Frontal cortex (tissue), 4 donors: Measurements from ENCODE around the gene RAD51D. TPM values are rescaled to one million over a fixed set of nuclear protein-coding genes. Genes with fewer than 3 reads are reported as not detected.
"Not testable (repeated sequence)": the region's sequence is repeated elsewhere in the genome, so short reads cannot be mapped to it uniquely, and the experiment has no call there.

Experiments
- DNase-seq, 2 donors: peaks; one replicate each; pipeline ENCODE4 v3.0.0; 2012; ENCODE audit warnings: low spot score in 2 of 2
- FAIRE-seq: peaks from 2 replicates; lab custom pipeline; 2012; peaks lifted over from hg19 to GRCh38; lab: Jason Lieb, UNC
- small RNA-seq: library from RNA; depleted of rRNA; stranded (forward); fragments of <200 nt; gene quantifications from one replicate; pipeline ENCODE3, GENCODE V24; 2014
- total RNA-seq: library from RNA; depleted of rRNA; stranded (reverse); fragments of >200 nt; gene quantifications from one replicate; pipeline ENCODE4 v1.2.3, GENCODE V29; 2014
- donor health status: control.
- donor health status: control.
- donor health status: control.

Gene RAD51D
- total RNA-seq, 1 donor from 2014 or later: 9.8 TPM

- DNase-seq: no peak
- FAIRE-seq: no peak
These were observed 72.8 kb downstream of the RAD51D start for GRCh38 chr17:35046740-35047283.

GRCh38 chr17:35046245-35046644 lies 73.4 kb downstream of the RAD51D start:
- FAIRE-seq (no peak), DNase-seq (no peak)

GRCh38 chr17:35045458-35045979 lies 74.1 kb downstream of the RAD51D start:
- not testable (repeated sequence) for FAIRE-seq, DNase-seq

DNA sequence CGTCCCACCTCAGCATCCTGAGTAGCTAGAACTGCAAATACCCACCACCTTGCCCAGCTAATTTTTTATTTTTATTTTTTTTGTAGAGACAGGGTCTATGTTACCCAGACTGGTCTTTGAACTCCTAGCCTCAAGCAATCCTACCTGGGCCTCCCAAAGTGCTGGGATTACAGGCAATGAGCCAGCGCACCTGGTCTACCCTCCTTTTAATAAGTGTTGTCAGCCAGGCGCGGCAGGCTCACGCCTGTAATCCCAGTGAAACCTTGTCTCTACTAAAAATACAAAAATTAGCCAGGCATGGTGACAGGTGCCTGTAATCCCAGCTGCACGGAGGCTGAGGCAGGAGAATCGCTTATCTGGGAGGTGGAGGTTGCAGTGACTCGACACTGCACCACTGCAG lies 75.5 kb downstream of the RAD51D start:
- DNase-seq: no peak
- FAIRE-seq: no peak

Small RNA genes lying within 50 kb of the gene (small RNA-seq; reads per million reads assigned to genes)
- gene AC004223.1 (not detected), gene RNU6-840P (not detected)

Other genes with a start within 250 kb of the RAD51D start
- 2.9 TPM for gene CCT6B, start 158.4 kb downstream of the RAD51D start, total RNA-seq
- gene ZNF830, start 158.3 kb downstream of the RAD51D start, total RNA-seq: 22.8 TPM
- gene LIG3, start 139.3 kb downstream of the RAD51D start, total RNA-seq: 26.5 TPM
- gene RFFL, start 56.2 kb downstream of the RAD51D start, total RNA-seq: 5.3 TPM
- gene FNDC8, start 1.8 kb upstream of the RAD51D start, total RNA-seq: not detected
- gene NLE1, start 22.4 kb upstream of the RAD51D start, total RNA-seq: 19.2 TPM
- under 0.01 TPM for gene UNC45B, start 28.0 kb upstream of the RAD51D start, total RNA-seq
- gene SLC35G3, start 74.5 kb upstream of the RAD51D start, total RNA-seq: not detected
- 3.3 TPM for gene SLFN5, start 123.2 kb upstream of the RAD51D start, total RNA-seq